Measurements from ENCODE around the gene CDIPT.
"Not testable (repeated sequence)": the region's sequence is repeated elsewhere in the genome, so short reads cannot be mapped to it uniquely, and the experiment has no call there.

Gene CDIPT

GRCh38 chr16:29896841-29897240 is 33.8 kb upstream of the CDIPT start:
- no peak for DNase-seq (ENCODE audit: low spot score)

- DNase-seq (ENCODE audit: low spot score) = no peak
Observed at GRCh38 chr16:29894352-29894751, 31.3 kb upstream of the CDIPT start.

GRCh38 chr16:29893553-29893952 is 30.5 kb upstream of the CDIPT start:
- DNase-seq (ENCODE audit: low spot score) = no peak

GRCh38 chr16:29892458-29892813 is 29.4 kb upstream of the CDIPT start:
- DNase-seq (ENCODE audit: low spot score) = no peak

- peak; percentile 89 for DNase-seq (ENCODE audit: low spot score)
Observed at GRCh38 chr16:29891525-29892457, 28.8 kb upstream of the CDIPT start.

- not testable (repeated sequence) for DNase-seq (ENCODE audit: low spot score)
Observed at GRCh38 chr16:29889372-29889771, 26.3 kb upstream of the CDIPT start.

GRCh38 chr16:29883987-29884386 is 21.0 kb upstream of the CDIPT start:
- no peak for DNase-seq (ENCODE audit: low spot score)

GRCh38 chr16:29881050-29881449 is 18.0 kb upstream of the CDIPT start:
- DNase-seq (ENCODE audit: low spot score) = no peak

- DNase-seq (ENCODE audit: low spot score) = no peak
Observed at GRCh38 chr16:29878172-29878571, 15.1 kb upstream of the CDIPT start.

GRCh38 chr16:29877266-29877961 is 14.4 kb upstream of the CDIPT start:
- DNase-seq (ENCODE audit: low spot score) = no peak

GRCh38 chr16:29876594-29877249 is 13.7 kb upstream of the CDIPT start:
- DNase-seq (ENCODE audit: low spot score) = no peak

- no peak for DNase-seq (ENCODE audit: low spot score)
Observed at GRCh38 chr16:29876217-29876593, 13.2 kb upstream of the CDIPT start.

- DNase-seq (ENCODE audit: low spot score) = no peak
Observed at GRCh38 chr16:29875206-29875605, 12.2 kb upstream of the CDIPT start.

GRCh38 chr16:29873319-29873718 is 10.3 kb upstream of the CDIPT start:
- DNase-seq (ENCODE audit: low spot score) = no peak

- DNase-seq (ENCODE audit: low spot score) = no peak
Observed at GRCh38 chr16:29871822-29872546, 9.0 kb upstream of the CDIPT start.

GRCh38 chr16:29869067-29869466 is 6.0 kb upstream of the CDIPT start:
- DNase-seq (ENCODE audit: low spot score) = not testable (repeated sequence)

GRCh38 chr16:29868396-29869009 is 5.5 kb upstream of the CDIPT start:
- no peak for DNase-seq (ENCODE audit: low spot score)

- DNase-seq (ENCODE audit: low spot score) = no peak
Observed at GRCh38 chr16:29864205-29864604, 1.2 kb upstream of the CDIPT start.

- DNase-seq (ENCODE audit: low spot score) = no peak
Observed at GRCh38 chr16:29863669-29863984, 601 bp upstream of the CDIPT start.

- no peak for DNase-seq (ENCODE audit: low spot score)
Observed at GRCh38 chr16:29862383-29862883, 593 bp downstream of the CDIPT start.

GRCh38 chr16:29860218-29860617 is 2.8 kb downstream of the CDIPT start:
- no peak for DNase-seq (ENCODE audit: low spot score)

GRCh38 chr16:29858974-29859373 is 4.1 kb downstream of the CDIPT start:
- DNase-seq (ENCODE audit: low spot score) = no peak
